Activated CD8-positive, alpha-beta T cell treated with anti-CD3 and anti-CD28 coated beads for 36 hours (primary cell): ENCODE results near the gene SPTLC3. TPM values are rescaled to one million over a fixed set of nuclear protein-coding genes. Genes with fewer than 3 reads are reported as not detected.

Experiments used
- ATAC-seq: fragments of 200-7000 bp; cut with Tn5 transposase; one replicate; pipeline ENCODE4 v1.10.0; 2021; ENCODE audit warnings: mild to moderate bottlenecking, moderate library complexity
- CTCF ChIA-PET: fragments of 350-600 bp; sonication (Branson Sonifier 250); formaldehyde crosslinking; loops from one replicate; lab custom pipeline; 2021; ENCODE audit warnings: antibody characterized with exemption; lab: Charles Lee
- POLR2A ChIA-PET: fragments of 350-600 bp; sonication (Branson Sonifier 250); formaldehyde crosslinking; loops from one replicate; lab custom pipeline; 2021; ENCODE audit warnings: antibody characterized with exemption; lab: Charles Lee
- DNase-seq: peaks from one replicate; pipeline ENCODE4 v3.0.0-alpha.2; 2020
- H3K27ac Mint-ChIP-seq: one replicate; pipeline ENCODE4 v1.8.0; 2021; ENCODE audit warnings: mild to moderate bottlenecking, mixed read lengths
- H3K27me3 Mint-ChIP-seq: one replicate; pipeline ENCODE4 v1.8.0; 2021; ENCODE audit warnings: mixed read lengths
- H3K36me3 Mint-ChIP-seq: one replicate; pipeline ENCODE4 v1.8.0; 2021; ENCODE audit warnings: low read depth, mixed read lengths
- H3K4me1 Mint-ChIP-seq: one replicate; pipeline ENCODE4 v1.8.0; 2021; ENCODE audit warnings: low read depth, mixed read lengths
- H3K4me3 Mint-ChIP-seq: one replicate; pipeline ENCODE4 v1.8.0; 2021; ENCODE audit warnings: mild to moderate bottlenecking, moderate library complexity, mixed read lengths
- H3K9me3 Mint-ChIP-seq: one replicate; pipeline ENCODE4 v1.8.0; 2021; ENCODE audit warnings: mixed read lengths
- intact Hi-C: fragments of 100-400 bp; cut with micrococcal nuclease; formaldehyde crosslinking; loops from one replicate; pipeline ENCODE4 v1.10.0; 2022
- total RNA-seq, 2 experiments: library from RNA; stranded (reverse); gene quantifications; one replicate each; pipeline ENCODE4 v1.2.3, GENCODE V29; 2021
- TF ChIP-seq, protein P1 (sequence below): fragments of 200-600 bp; IDR thresholded peaks from one replicate; pipeline ENCODE4 v1.8.0; 2022; ENCODE audit warnings: antibody characterized with exemption, mild to moderate bottlenecking

SPTLC3 gene
- total RNA-seq, 2 experiments from 2014 or later = 0.72 to 0.77 TPM

DNA sequence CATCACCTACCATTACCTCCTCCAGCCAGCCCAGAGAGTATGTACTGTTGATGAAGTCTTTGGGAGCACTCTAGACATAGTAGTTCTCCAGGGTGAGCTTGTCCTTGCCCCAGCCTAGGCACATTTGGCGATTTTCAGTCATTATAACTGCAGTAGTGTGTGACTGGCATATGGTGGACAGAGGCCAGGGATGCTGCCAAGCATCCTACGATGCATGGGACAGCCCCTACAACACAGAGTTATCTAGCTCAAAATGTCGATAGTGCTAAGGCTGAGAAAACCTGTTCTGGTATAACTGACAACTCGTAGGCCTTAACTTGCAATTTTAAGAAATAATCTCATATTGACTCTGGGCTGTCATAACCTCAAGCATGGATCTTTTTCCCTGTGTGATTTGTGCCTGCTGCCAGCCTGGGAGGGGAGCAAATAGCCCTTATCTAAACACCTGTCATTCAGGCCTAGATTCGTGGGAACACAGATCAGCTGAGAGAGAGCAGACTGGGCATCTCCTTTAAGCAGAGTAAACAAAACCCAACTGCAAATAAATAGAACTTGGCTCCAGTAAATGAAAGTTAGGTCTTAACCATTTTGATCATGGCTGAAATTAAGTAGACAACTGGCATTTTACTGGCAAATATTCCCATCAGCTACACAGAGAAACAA is 102.6 kb downstream of the SPTLC3 start:
- H3K9me3 Mint-ChIP-seq = no peaks in the 10 kb centered on the region
- peaks cover 2% of the 10 kb centered on the region for H3K27me3 Mint-ChIP-seq
- ATAC-seq = no peak
- intact Hi-C loops = no loop called here
- H3K4me1 Mint-ChIP-seq = no peaks in the 10 kb centered on the region
- H3K27ac Mint-ChIP-seq = no peak overlapping the region
- H3K36me3 Mint-ChIP-seq = no peaks in the 10 kb centered on the region
- ChIA-PET POLR2A (interaction anchor here (1.0 kb wide), 1 partner anchor 11 kb away, joined by 3 read pairs; no protein-coding TSS in a partner anchor), CTCF (interaction anchor here (1.2 to 3.8 kb wide), 3 partner anchors 8 to 435 kb away, joined by 3 to 21 read pairs (median 12); no protein-coding TSS in a partner anchor)
- DNase-seq = no peak
- TF ChIP-seq, protein P1, sequence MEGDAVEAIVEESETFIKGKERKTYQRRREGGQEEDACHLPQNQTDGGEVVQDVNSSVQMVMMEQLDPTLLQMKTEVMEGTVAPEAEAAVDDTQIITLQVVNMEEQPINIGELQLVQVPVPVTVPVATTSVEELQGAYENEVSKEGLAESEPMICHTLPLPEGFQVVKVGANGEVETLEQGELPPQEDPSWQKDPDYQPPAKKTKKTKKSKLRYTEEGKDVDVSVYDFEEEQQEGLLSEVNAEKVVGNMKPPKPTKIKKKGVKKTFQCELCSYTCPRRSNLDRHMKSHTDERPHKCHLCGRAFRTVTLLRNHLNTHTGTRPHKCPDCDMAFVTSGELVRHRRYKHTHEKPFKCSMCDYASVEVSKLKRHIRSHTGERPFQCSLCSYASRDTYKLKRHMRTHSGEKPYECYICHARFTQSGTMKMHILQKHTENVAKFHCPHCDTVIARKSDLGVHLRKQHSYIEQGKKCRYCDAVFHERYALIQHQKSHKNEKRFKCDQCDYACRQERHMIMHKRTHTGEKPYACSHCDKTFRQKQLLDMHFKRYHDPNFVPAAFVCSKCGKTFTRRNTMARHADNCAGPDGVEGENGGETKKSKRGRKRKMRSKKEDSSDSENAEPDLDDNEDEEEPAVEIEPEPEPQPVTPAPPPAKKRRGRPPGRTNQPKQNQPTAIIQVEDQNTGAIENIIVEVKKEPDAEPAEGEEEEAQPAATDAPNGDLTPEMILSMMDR = no peak
- H3K4me3 Mint-ChIP-seq = no peak overlapping the region

DNA sequence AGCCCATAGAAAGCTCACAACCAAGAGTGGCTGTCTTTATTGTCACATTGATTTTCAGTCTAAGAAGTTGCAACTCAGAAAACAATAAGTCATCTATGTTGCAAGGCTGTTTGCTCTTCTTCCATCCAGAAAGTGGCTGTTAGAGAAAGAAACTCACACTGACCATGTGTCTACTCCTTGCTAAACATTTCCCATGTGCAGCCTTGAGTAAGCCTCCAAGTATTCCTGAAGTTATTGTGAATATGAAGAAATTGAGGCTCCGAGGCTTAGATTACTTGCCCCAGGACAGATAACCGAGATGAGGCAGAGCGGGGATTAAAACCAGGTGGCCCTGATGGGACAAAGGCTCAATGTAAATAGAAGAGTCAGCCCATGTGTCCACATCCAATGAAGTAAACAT is 105.0 kb downstream of the SPTLC3 start:
- H3K27me3 Mint-ChIP-seq = peaks cover 1% of the 10 kb centered on the region
- intact Hi-C loops = no loop called here
- H3K4me1 Mint-ChIP-seq = no peaks in the 10 kb centered on the region
- ATAC-seq (no peak), DNase-seq (no peak)
- H3K27ac Mint-ChIP-seq = no peak overlapping the region
- no peaks in the 10 kb centered on the region for H3K36me3 Mint-ChIP-seq
- POLR2A ChIA-PET = no interaction called here
- CTCF ChIA-PET = interaction anchor here (0.9 to 6.0 kb wide), 3 partner anchors 189 to 434 kb away, joined by 4 to 53 read pairs (median 6); no protein-coding TSS in a partner anchor
- no peak overlapping the region for H3K4me3 Mint-ChIP-seq
- TF ChIP-seq, protein P1 = no peak
- no peaks in the 10 kb centered on the region for H3K9me3 Mint-ChIP-seq

DNA sequence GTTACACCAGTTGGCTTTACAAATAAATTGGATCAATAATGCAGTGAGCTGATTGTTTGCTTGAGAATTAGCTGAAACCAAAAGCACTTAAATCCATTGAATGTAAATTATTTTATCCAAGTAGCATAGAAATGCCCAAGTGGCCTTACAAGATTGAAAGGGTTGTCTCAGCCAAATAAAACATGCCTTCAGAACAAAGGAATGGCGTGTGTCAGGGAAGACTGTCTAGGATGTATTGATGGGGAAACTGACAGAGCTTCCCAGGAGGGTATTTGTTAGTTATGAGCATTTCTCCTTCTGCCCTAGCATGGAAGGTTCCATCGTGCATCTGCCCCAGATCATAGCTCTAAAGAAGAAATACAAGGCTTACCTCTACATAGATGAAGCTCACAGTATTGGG is 108.4 kb downstream of the SPTLC3 start:
- H3K4me3 Mint-ChIP-seq = no peak overlapping the region
- intact Hi-C loops = no loop called here
- TF ChIP-seq, protein P1 = no peak
- POLR2A ChIA-PET = no interaction called here
- H3K36me3 Mint-ChIP-seq = no peaks in the 10 kb centered on the region
- CTCF ChIA-PET = interaction anchor here (0.9 to 6.0 kb wide), 4 partner anchors 143 to 430 kb away, joined by 4 to 53 read pairs (median 6); no protein-coding TSS in a partner anchor
- H3K4me1 Mint-ChIP-seq = no peaks in the 10 kb centered on the region
- no peak overlapping the region for H3K27ac Mint-ChIP-seq
- peaks cover 1% of the 10 kb centered on the region for H3K27me3 Mint-ChIP-seq
- ATAC-seq = no peak
- no peaks in the 10 kb centered on the region for H3K9me3 Mint-ChIP-seq
- DNase-seq = no peak

DNA sequence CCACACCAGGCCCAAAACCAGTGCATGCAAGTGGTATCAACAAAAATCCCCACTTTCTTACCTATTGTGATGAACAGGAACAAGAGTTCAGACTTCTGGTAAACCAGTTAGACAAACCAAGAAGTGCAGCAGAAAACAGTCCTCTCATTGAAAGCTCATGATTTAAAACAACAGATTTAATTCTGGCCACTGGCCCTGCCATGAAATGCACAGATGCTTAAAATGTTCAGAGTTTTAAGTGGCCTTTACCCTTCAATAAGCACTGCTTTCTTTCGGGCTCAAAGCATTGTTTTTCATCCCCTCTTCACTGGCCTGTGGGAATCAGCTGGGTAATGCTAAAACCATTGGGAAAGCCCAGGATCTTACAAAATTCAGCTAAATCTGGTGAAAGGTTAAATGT is 109.9 kb downstream of the SPTLC3 start:
- no peaks in the 10 kb centered on the region for H3K36me3 Mint-ChIP-seq
- ATAC-seq (no peak), DNase-seq (no peak)
- intact Hi-C loops = loop anchor here (1.0 to 2.0 kb wide), 3 partner anchors 144 to 428 kb away; no protein-coding TSS in a partner anchor
- H3K9me3 Mint-ChIP-seq = no peaks in the 10 kb centered on the region
- H3K27ac Mint-ChIP-seq = no peak overlapping the region
- ChIA-PET CTCF (interaction anchor here (0.6 to 6.0 kb wide), 25 partner anchors 9 to 440 kb away, joined by 3 to 73 read pairs (median 4); no protein-coding TSS in a partner anchor), POLR2A (no interaction called here)
- TF ChIP-seq, protein P1 = no peak
- peaks cover 1% of the 10 kb centered on the region for H3K27me3 Mint-ChIP-seq
- H3K4me3 Mint-ChIP-seq = no peak overlapping the region
- H3K4me1 Mint-ChIP-seq = no peaks in the 10 kb centered on the region

DNA sequence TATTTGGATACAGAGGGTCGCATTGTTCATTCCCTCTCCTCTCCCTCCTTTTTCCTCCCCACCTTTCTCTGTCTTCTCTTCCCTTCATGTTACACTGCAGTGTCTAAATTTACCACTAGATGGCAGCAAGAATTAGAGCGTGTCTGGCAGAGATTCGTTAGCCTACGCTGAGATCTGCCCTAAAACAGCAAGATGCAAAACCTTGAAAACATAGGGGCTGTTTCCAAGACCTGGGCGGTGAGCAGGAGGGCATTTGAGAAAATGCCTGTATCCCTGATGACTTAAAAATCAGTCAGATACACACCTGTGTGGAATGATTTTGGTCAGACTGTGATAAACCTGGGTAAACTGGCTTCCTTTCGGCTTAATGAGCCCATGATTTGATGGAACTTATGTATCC is 110.8 kb downstream of the SPTLC3 start:
- DNase-seq = peak; percentile 31
- H3K36me3 Mint-ChIP-seq = no peaks in the 10 kb centered on the region
- POLR2A ChIA-PET = no interaction called here

More for the DNA sequence above, 110.8 kb downstream of the SPTLC3 start:
- H3K27ac Mint-ChIP-seq = no peak overlapping the region
- TF ChIP-seq, protein P1 = peak; percentile 94
- peaks cover 1% of the 10 kb centered on the region for H3K27me3 Mint-ChIP-seq
- H3K4me3 Mint-ChIP-seq = no peak overlapping the region
- H3K9me3 Mint-ChIP-seq = no peaks in the 10 kb centered on the region
- no peaks in the 10 kb centered on the region for H3K4me1 Mint-ChIP-seq
- CTCF ChIA-PET = interaction anchor here (0.8 to 6.0 kb wide), 15 partner anchors 10 to 439 kb away, joined by 3 to 73 read pairs (median 4); no protein-coding TSS in a partner anchor
- intact Hi-C loops = loop anchor here (1.0 to 2.0 kb wide), 3 partner anchors 143 to 427 kb away; no protein-coding TSS in a partner anchor
- ATAC-seq = peak; percentile 83
